Liver (tissue), 9 donors: ENCODE data around the gene IGF1. TPM values are rescaled to one million over a fixed set of nuclear protein-coding genes. Genes with fewer than 3 reads are reported as not detected.

Source experiments
- DNase-seq: peaks from one replicate; pipeline ENCODE4 v3.0.0-alpha.2; 2017; ENCODE audit warnings: low spot score
- H3K27ac ChIP-seq, 2 donors: one replicate each; pipeline ENCODE4 v1.7.0; 2013; ENCODE audit warnings: inconsistent platforms in 2 of 2, low read length in 2 of 2, control low read depth in 1 of 2, low read depth in 1 of 2, mild to moderate bottlenecking in 1 of 2
- H3K27me3 ChIP-seq, 4 donors: one replicate each; pipeline versions ENCODE4 v1.6.1 to v1.7.0; 2013; ENCODE audit warnings: low read length in 3 of 4, inconsistent platforms in 1 of 4, mild to moderate bottlenecking in 1 of 4, moderate library complexity in 1 of 4; ENCODE audit not compliant: control insufficient read depth in 4 of 4, insufficient read depth in 4 of 4
- H3K36me3 ChIP-seq, 4 donors: one replicate each; pipeline versions ENCODE4 v1.6.1 to v1.7.0; 2013; ENCODE audit warnings: low read length in 3 of 4, mild to moderate bottlenecking in 3 of 4, low read depth in 1 of 4, moderate library complexity in 1 of 4; ENCODE audit not compliant: control insufficient read depth in 4 of 4, insufficient read depth in 3 of 4
- H3K4me1 ChIP-seq, 4 donors: one replicate each; pipeline versions ENCODE4 v1.6.1 to v1.7.0; 2013; ENCODE audit warnings: low read length in 3 of 4, mild to moderate bottlenecking in 3 of 4, moderate library complexity in 1 of 4; ENCODE audit not compliant: control insufficient read depth in 4 of 4, insufficient read depth in 4 of 4
- H3K4me3 ChIP-seq, 3 donors: one replicate each; pipeline versions ENCODE4 v1.6.1 to v1.7.0; 2013; ENCODE audit warnings: low read length in 3 of 3, control low read depth in 1 of 3, low read depth in 1 of 3, mild to moderate bottlenecking in 1 of 3
- H3K9ac ChIP-seq, 2 donors: one replicate each; pipeline ENCODE4 v1.7.0; 2013; ENCODE audit warnings: low read length in 2 of 2, mild to moderate bottlenecking in 2 of 2, moderate library complexity in 2 of 2, control low read depth in 1 of 2, low read depth in 1 of 2
- H3K9me3 ChIP-seq, 4 donors: one replicate each; pipeline versions ENCODE4 v1.6.1 to v1.7.0; 2013; ENCODE audit warnings: low read length in 3 of 4; ENCODE audit not compliant: control insufficient read depth in 4 of 4
- EGR1 ChIP-seq, 2 donors: IDR thresholded peaks; 2 replicates each; pipeline ENCODE4 v1.6.1; 2016 to 2018; ENCODE audit warnings: antibody characterized with exemption in 2 of 2, low read depth in 2 of 2
- FOXA1 ChIP-seq: IDR thresholded peaks from 2 replicates; pipeline ENCODE4 v1.6.1; 2016; ENCODE audit warnings: antibody characterized with exemption
- FOXA2 ChIP-seq: IDR thresholded peaks from 2 replicates; pipeline ENCODE4 v1.6.1; 2016; ENCODE audit warnings: antibody characterized with exemption
- GABPA ChIP-seq, 2 donors: IDR thresholded peaks in 1 of 2; conservative IDR thresholded peaks in 1 of 2; 2 replicates each; pipeline ENCODE4 v1.6.1; 2016; ENCODE audit warnings: antibody characterized with exemption in 2 of 2, mild to moderate bottlenecking in 1 of 2, moderate library complexity in 1 of 2
- HNF4A ChIP-seq, 2 donors: conservative IDR thresholded peaks; 2 replicates each; pipeline ENCODE4 v1.6.1; 2016; ENCODE audit warnings: antibody characterized with exemption in 2 of 2, mild to moderate bottlenecking in 2 of 2
- HNF4G ChIP-seq: IDR thresholded peaks from 2 replicates; pipeline ENCODE4 v1.6.1; 2016; ENCODE audit warnings: antibody characterized with exemption
- JUND ChIP-seq, 2 donors: IDR thresholded peaks; 2 replicates each; pipeline ENCODE4 v1.6.1; 2016; ENCODE audit warnings: antibody characterized with exemption in 2 of 2
- NR2F2 ChIP-seq: IDR thresholded peaks from 2 replicates; pipeline ENCODE4 v1.6.1; 2016; ENCODE audit warnings: antibody characterized with exemption
- RAD21 ChIP-seq, 2 donors: IDR thresholded peaks; 2 replicates each; pipeline ENCODE4 v1.6.1; 2016; ENCODE audit warnings: antibody characterized with exemption in 2 of 2, mild to moderate bottlenecking in 2 of 2
- RXRA ChIP-seq, 2 donors: IDR thresholded peaks; 2 replicates each; pipeline ENCODE4 v1.6.1; 2017 to 2018; ENCODE audit warnings: antibody characterized with exemption in 2 of 2, mild to moderate bottlenecking in 1 of 2
- SP1 ChIP-seq: IDR thresholded peaks from 2 replicates; pipeline ENCODE4 v1.6.1; 2018; ENCODE audit warnings: antibody characterized with exemption, mild to moderate bottlenecking
- TAF1 ChIP-seq: conservative IDR thresholded peaks from 2 replicates; pipeline ENCODE4 v1.6.1; 2016; ENCODE audit warnings: antibody characterized with exemption, mild to moderate bottlenecking
- YY1 ChIP-seq: IDR thresholded peaks from 2 replicates; pipeline ENCODE4 v1.6.1; 2016; ENCODE audit warnings: antibody characterized with exemption, mild to moderate bottlenecking
- WGBS: extraction: QIAGEN DNeasy Blood & Tissue Kit; methylation state at CpG from one replicate; pipeline ENCODE4 v1.1.7; 2013; 5-methylcytosine and 5-hydroxymethylcytosine counted together
- polyA plus RNA-seq, 2 donors: library from polyadenylated mRNA; stranded (reverse) in 1 of 2; unstranded in 1 of 2; fragments of 200-250 nt in 1 of 2; fragments of >200 nt in 1 of 2; fragmentation: Nextera tagmentation in 1 of 2; extraction: Ambion mirVana in 1 of 2; gene quantifications; one replicate each; pipeline versions ENCODE4 v1.2.1 to v1.2.3, GENCODE V29; 2013 to 2015
- total RNA-seq, 2 donors: library from RNA; depleted of rRNA; stranded (reverse); fragments of >200 nt; gene quantifications; one replicate each; pipeline ENCODE4 v1.2.3, GENCODE V29; 2014
- TF ChIP-seq, protein P1 (sequence below): IDR thresholded peaks from 2 replicates; pipeline ENCODE4 v1.6.1; 2016; ENCODE audit warnings: antibody characterized with exemption
- TF ChIP-seq, protein P2 (sequence below): IDR thresholded peaks from 2 replicates; pipeline ENCODE4 v1.6.1; 2016; ENCODE audit warnings: antibody characterized with exemption
- TF ChIP-seq, protein P3 (sequence below): IDR thresholded peaks from 2 replicates; pipeline ENCODE4 v1.6.1; 2016; ENCODE audit warnings: antibody characterized with exemption, mild to moderate bottlenecking
- TF ChIP-seq, protein P4 (sequence below): IDR thresholded peaks from 2 replicates; pipeline ENCODE4 v1.6.1; 2016; ENCODE audit warnings: antibody characterized with exemption
- TF ChIP-seq, protein P5 (sequence below): fragments of 150-350 bp; IDR thresholded peaks from 2 replicates; pipeline ENCODE4 v1.5.1; 2017; ENCODE audit warnings: improper control_type of control experiment, low read depth, low read length; ENCODE audit not compliant: missing input control
- donor health status: healthy.
- donor health status: healthy.
- donor health status: healthy.
- donor health status: healthy.
- donor health status: healthy.

IGF1 gene
- total and polyA plus RNA-seq, 4 donors, result 0.61 to 118 (median 33.3) TPM

DNA sequence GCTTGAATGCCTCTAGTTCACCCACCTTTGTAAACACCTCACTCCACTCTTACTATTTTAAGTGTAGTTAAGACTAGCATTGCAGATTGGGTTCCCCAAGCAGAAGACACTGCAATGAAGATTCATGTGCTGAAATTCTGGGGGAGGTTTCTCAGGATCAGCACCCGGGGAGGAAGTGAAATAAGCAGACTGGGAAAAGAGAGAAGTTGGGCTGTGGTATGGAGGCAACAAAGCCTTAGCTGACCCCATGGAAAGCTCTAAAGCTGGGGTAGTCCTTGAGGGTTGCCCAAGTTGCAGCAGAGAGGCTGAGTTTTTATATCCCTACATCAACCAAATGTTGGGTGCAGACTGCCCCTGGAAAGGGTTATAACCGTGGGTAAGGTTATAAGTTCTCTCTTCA lies 23.9 kb upstream of the IGF1 start:
- H3K27ac ChIP-seq, result no peak overlapping the region
- TF ChIP-seq YY1, result no peak
- TF ChIP-seq FOXA1, result no peak
- TF ChIP-seq FOXA2, result no peak
- TF ChIP-seq JUND (IDR thresholded peaks at IDR 0.05), result no peak
- no peak for TF ChIP-seq TAF1
- TF ChIP-seq RXRA (IDR thresholded peaks at IDR 0.05), result no peak
- TF ChIP-seq, protein P1, sequence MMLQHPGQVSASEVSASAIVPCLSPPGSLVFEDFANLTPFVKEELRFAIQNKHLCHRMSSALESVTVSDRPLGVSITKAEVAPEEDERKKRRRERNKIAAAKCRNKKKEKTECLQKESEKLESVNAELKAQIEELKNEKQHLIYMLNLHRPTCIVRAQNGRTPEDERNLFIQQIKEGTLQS, result no peak
- no peak for TF ChIP-seq HNF4A (conservative IDR thresholded peaks at IDR 0.05)
- no peak for TF ChIP-seq SP1
- TF ChIP-seq, protein P2, sequence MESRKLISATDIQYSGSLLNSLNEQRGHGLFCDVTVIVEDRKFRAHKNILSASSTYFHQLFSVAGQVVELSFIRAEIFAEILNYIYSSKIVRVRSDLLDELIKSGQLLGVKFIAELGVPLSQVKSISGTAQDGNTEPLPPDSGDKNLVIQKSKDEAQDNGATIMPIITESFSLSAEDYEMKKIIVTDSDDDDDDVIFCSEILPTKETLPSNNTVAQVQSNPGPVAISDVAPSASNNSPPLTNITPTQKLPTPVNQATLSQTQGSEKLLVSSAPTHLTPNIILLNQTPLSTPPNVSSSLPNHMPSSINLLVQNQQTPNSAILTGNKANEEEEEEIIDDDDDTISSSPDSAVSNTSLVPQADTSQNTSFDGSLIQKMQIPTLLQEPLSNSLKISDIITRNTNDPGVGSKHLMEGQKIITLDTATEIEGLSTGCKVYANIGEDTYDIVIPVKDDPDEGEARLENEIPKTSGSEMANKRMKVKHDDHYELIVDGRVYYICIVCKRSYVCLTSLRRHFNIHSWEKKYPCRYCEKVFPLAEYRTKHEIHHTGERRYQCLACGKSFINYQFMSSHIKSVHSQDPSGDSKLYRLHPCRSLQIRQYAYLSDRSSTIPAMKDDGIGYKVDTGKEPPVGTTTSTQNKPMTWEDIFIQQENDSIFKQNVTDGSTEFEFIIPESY, result no peak

DNA sequence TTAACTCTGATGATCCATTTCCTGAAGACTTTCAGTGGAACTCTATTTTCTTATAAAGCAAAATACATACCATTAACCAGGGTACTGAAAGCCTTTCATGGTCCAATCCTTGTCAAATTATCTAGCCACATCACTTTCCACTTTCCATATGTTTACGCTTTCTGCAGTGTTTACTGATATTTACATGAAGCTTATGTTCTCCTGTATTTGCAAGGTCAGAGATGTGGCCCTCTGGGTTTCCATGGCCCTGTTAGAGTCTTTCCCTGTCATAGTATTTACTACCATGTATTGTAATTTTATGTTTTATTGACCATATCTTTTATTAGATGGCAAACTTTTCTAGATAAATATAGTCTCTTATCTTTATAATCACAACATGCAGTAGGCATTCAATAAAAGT lies 23.5 kb upstream of the IGF1 start:
- DNase-seq, result no peak
- 42% methylated on average over 1 of the region's 1 CpG for WGBS
- TF ChIP-seq, protein P2, result no peak
- TF ChIP-seq, protein P3, sequence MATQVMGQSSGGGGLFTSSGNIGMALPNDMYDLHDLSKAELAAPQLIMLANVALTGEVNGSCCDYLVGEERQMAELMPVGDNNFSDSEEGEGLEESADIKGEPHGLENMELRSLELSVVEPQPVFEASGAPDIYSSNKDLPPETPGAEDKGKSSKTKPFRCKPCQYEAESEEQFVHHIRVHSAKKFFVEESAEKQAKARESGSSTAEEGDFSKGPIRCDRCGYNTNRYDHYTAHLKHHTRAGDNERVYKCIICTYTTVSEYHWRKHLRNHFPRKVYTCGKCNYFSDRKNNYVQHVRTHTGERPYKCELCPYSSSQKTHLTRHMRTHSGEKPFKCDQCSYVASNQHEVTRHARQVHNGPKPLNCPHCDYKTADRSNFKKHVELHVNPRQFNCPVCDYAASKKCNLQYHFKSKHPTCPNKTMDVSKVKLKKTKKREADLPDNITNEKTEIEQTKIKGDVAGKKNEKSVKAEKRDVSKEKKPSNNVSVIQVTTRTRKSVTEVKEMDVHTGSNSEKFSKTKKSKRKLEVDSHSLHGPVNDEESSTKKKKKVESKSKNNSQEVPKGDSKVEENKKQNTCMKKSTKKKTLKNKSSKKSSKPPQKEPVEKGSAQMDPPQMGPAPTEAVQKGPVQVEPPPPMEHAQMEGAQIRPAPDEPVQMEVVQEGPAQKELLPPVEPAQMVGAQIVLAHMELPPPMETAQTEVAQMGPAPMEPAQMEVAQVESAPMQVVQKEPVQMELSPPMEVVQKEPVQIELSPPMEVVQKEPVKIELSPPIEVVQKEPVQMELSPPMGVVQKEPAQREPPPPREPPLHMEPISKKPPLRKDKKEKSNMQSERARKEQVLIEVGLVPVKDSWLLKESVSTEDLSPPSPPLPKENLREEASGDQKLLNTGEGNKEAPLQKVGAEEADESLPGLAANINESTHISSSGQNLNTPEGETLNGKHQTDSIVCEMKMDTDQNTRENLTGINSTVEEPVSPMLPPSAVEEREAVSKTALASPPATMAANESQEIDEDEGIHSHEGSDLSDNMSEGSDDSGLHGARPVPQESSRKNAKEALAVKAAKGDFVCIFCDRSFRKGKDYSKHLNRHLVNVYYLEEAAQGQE, result no peak
- TF ChIP-seq GABPA (IDR thresholded peaks at IDR 0.05 in 1 of 2, conservative IDR thresholded peaks at IDR 0.05 in 1 of 2) (no peak), EGR1 (IDR thresholded peaks at IDR 0.05; ENCODE audit: low read depth in 2 of 2) (no peak), HNF4G (no peak), JUND (IDR thresholded peaks at IDR 0.05) (no peak), SP1 (no peak), FOXA2 (no peak), TAF1 (no peak), FOXA1 (no peak), RAD21 (IDR thresholded peaks at IDR 0.05) (no peak), RXRA (IDR thresholded peaks at IDR 0.05) (no peak), HNF4A (conservative IDR thresholded peaks at IDR 0.05) (no peak), NR2F2 (no peak), YY1 (no peak)
- TF ChIP-seq, protein P4, sequence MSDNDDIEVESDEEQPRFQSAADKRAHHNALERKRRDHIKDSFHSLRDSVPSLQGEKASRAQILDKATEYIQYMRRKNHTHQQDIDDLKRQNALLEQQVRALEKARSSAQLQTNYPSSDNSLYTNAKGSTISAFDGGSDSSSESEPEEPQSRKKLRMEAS, result no peak
- TF ChIP-seq, protein P1, result no peak
- TF ChIP-seq, protein P5, sequence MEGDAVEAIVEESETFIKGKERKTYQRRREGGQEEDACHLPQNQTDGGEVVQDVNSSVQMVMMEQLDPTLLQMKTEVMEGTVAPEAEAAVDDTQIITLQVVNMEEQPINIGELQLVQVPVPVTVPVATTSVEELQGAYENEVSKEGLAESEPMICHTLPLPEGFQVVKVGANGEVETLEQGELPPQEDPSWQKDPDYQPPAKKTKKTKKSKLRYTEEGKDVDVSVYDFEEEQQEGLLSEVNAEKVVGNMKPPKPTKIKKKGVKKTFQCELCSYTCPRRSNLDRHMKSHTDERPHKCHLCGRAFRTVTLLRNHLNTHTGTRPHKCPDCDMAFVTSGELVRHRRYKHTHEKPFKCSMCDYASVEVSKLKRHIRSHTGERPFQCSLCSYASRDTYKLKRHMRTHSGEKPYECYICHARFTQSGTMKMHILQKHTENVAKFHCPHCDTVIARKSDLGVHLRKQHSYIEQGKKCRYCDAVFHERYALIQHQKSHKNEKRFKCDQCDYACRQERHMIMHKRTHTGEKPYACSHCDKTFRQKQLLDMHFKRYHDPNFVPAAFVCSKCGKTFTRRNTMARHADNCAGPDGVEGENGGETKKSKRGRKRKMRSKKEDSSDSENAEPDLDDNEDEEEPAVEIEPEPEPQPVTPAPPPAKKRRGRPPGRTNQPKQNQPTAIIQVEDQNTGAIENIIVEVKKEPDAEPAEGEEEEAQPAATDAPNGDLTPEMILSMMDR, result no peak
- Histone ChIP-seq H3K27ac (no peak overlapping the region), H3K4me3 (no peak overlapping the region), H3K9me3 (no peaks in the 10 kb centered on the region), H3K27me3 (no peaks in the 10 kb centered on the region), H3K9ac (no peak overlapping the region), H3K36me3 (no peaks in the 10 kb centered on the region), H3K4me1 (no peaks in the 10 kb centered on the region)

More for the DNA sequence above, 23.9 kb upstream of the IGF1 start:
- H3K4me3 ChIP-seq, result no peak overlapping the region
- H3K27me3 ChIP-seq, result no peaks in the 10 kb centered on the region
- H3K9ac ChIP-seq, result no peak overlapping the region
- WGBS, result 82% methylated on average over 2 of the region's 2 CpGs
- DNase-seq, result no peak
- no peaks in the 10 kb centered on the region for H3K4me1 ChIP-seq
- H3K9me3 ChIP-seq, result no peaks in the 10 kb centered on the region
- H3K36me3 ChIP-seq, result no peaks in the 10 kb centered on the region
